22Rv1 (cell line): ENCODE results near the gene TMC4.

Source experiments
- CTCF ChIP-seq: fragments of 450-650 bp; IDR thresholded peaks from 2 replicates; pipeline ENCODE4 v1.5.1; 2017; ENCODE audit warnings: mild to moderate bottlenecking
- ZFX ChIP-seq: fragments of 450-650 bp; IDR thresholded peaks from 2 replicates; pipeline ENCODE4 v1.6.1; 2017; ENCODE audit warnings: antibody characterized with exemption, borderline replicate concordance

DNA sequence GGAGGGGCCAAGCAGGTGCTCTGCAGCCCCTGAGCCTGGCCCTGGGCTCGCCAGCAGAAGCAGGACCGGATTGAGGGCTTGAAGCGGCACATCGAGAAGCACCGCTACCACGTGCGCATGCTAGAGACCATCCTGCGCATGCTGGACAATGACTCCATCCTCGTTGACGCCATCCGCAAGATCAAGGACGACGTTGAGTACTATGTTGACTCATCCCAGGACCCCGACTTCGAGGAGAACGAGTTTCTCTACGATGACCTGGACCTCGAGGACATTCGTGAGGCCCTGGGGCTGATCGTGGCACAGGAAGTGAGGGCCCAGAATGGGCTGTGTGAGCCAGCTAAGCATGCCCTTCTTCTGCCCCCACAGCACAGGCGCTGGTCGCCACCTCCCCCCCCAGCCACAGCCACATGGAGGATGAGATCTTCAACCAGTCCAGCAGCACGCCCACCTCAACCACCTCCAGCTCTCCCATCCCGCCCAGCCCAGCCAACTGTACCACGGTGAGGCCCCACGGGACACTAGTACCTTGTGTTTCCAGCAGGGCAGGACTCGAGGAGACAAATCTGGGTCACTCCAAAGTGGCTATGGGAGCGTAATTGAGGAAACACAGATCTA lies 27.3 kb downstream of the TMC4 start:
- TF ChIP-seq CTCF (no peak), ZFX (no peak)
